GM18867 (cell line): ENCODE data around the gene SIDT2.

Source experiments
- ATAC-seq: cut with Tn5 transposase; IDR thresholded peaks from one replicate; pipeline ENCODE4 v1.9.1; 2021; ENCODE audit warnings: mild to moderate bottlenecking, moderate library complexity; ENCODE audit not compliant: unreplicated experiment

The SIDT2 gene

DNA sequence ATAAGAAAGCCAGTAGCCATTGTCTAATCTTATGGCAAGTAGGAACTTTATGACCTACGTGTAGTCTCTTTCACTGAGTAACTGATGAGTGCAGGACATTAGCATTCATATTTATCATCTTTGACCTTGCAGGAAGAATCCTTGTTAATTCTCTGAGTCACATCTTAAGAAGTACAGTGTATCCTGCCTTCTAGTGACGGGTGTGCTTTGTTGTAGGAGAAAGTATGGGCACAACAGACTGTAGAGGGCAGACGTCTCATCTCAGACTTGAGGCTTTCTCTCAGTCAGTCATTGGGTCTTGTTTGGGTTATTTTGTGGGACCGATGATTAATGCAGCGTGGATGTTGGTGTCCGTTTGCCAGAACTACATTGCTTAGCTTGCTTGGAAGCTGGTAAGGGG, 60.8 kb downstream of the SIDT2 start:
- no peak for ATAC-seq
